KMS-11 (cell line): Measurements from ENCODE around the gene CRLF1.

Source experiments
- H2AFZ ChIP-seq: fragments of 200-600 bp; sonication (generic); 2 replicates; pipeline ENCODE4 v1.6.1; 2016; ENCODE audit warnings: antibody characterized with exemption, mixed run types, low read depth
- H3K27ac ChIP-seq: fragments of 200-600 bp; sonication (generic); 2 replicates; pipeline ENCODE4 v1.6.1; 2016; ENCODE audit warnings: mild to moderate bottlenecking, mixed run types
- H3K27me3 ChIP-seq: fragments of 200-600 bp; sonication (generic); 2 replicates; pipeline ENCODE4 v1.6.1; 2017; ENCODE audit warnings: mild to moderate bottlenecking, low read depth, mixed run types, moderate library complexity; ENCODE audit not compliant: insufficient read depth
- H3K36me3 ChIP-seq: fragments of 200-600 bp; sonication (generic); 2 replicates; pipeline ENCODE4 v1.6.1; 2017; ENCODE audit warnings: mild to moderate bottlenecking, mixed run types; ENCODE audit not compliant: insufficient read depth
- H3K4me1 ChIP-seq: fragments of 200-600 bp; sonication (generic); 2 replicates; pipeline ENCODE4 v1.6.1; 2016; ENCODE audit warnings: mild to moderate bottlenecking, low read depth, mixed run types; ENCODE audit not compliant: poor library complexity, severe bottlenecking
- H3K4me2 ChIP-seq: fragments of 200-600 bp; sonication (generic); 2 replicates; pipeline ENCODE4 v1.7.0; 2016; ENCODE audit warnings: mild to moderate bottlenecking, mixed run types
- H3K4me3 ChIP-seq: fragments of 200-600 bp; sonication (generic); IDR thresholded peaks from 2 replicates; pipeline ENCODE4 v1.6.1; 2017; ENCODE audit warnings: low read depth, low read length, mixed read lengths; ENCODE audit not compliant: insufficient read depth
- H3K79me2 ChIP-seq: fragments of 200-600 bp; sonication (generic); 2 replicates; pipeline ENCODE4 v1.6.1; 2016; ENCODE audit warnings: low read depth, mixed run types; ENCODE audit not compliant: insufficient read depth
- H3K9ac ChIP-seq: fragments of 200-600 bp; sonication (generic); 2 replicates; pipeline ENCODE4 v1.6.1; 2016; ENCODE audit warnings: mild to moderate bottlenecking, mixed run types
- H4K20me1 ChIP-seq: fragments of 200-600 bp; sonication (generic); 2 replicates; pipeline ENCODE4 v1.6.1; 2016; ENCODE audit warnings: mild to moderate bottlenecking, mixed run types; ENCODE audit not compliant: insufficient read depth
- TF ChIP-seq, protein P1 (sequence below): fragments of 200-600 bp; sonication (generic); conservative IDR thresholded peaks from 2 replicates; pipeline ENCODE4 v1.6.1; 2017; ENCODE audit warnings: low read depth, mild to moderate bottlenecking, antibody characterized with exemption, low read length, moderate library complexity, mixed read lengths

CRLF1 gene

GRCh38 chr19:18617562-18617961 lies 11.0 kb upstream of the CRLF1 start:
- Histone ChIP-seq H3K9ac (no peak overlapping the region), H3K27me3 (peaks cover 52% of the 10 kb centered on the region), H3K4me3 (no peak overlapping the region), H3K4me1 (no peaks in the 10 kb centered on the region), H2AFZ (no peak overlapping the region), H3K36me3 (no peaks in the 10 kb centered on the region), H3K79me2 (no peaks in the 10 kb centered on the region), H3K27ac (no peak overlapping the region), H4K20me1 (no peaks in the 10 kb centered on the region), H3K4me2 (no peak overlapping the region)
- TF ChIP-seq, protein P1, sequence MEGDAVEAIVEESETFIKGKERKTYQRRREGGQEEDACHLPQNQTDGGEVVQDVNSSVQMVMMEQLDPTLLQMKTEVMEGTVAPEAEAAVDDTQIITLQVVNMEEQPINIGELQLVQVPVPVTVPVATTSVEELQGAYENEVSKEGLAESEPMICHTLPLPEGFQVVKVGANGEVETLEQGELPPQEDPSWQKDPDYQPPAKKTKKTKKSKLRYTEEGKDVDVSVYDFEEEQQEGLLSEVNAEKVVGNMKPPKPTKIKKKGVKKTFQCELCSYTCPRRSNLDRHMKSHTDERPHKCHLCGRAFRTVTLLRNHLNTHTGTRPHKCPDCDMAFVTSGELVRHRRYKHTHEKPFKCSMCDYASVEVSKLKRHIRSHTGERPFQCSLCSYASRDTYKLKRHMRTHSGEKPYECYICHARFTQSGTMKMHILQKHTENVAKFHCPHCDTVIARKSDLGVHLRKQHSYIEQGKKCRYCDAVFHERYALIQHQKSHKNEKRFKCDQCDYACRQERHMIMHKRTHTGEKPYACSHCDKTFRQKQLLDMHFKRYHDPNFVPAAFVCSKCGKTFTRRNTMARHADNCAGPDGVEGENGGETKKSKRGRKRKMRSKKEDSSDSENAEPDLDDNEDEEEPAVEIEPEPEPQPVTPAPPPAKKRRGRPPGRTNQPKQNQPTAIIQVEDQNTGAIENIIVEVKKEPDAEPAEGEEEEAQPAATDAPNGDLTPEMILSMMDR = no peak

DNA sequence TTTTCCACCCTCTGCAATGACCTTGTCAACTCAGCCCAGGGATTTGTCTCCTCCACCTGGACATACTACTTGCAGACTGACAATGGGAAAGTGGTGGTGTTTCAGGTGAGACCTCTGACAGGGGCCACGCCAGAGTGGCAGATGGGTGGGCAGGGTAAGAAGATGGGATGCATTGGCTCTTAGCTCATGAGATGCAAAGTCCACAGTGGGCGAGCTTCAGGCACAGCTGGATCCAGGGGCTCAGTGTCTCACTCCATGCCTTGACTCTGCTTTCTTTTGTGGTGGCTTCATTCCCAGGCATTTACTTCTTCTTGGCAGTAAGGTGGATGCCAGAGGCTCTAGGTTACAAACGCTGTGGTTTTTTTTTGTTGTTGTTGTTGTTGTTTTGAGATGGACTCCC lies 9.4 kb upstream of the CRLF1 start:
- H4K20me1 ChIP-seq = no peaks in the 10 kb centered on the region
- H3K4me1 ChIP-seq = no peaks in the 10 kb centered on the region
- no peak overlapping the region for H3K27ac ChIP-seq
- H3K9ac ChIP-seq = no peak overlapping the region
- no peak overlapping the region for H3K4me3 ChIP-seq
- peaks cover 66% of the 10 kb centered on the region for H3K27me3 ChIP-seq
- TF ChIP-seq, protein P1 = no peak
- H3K79me2 ChIP-seq = no peaks in the 10 kb centered on the region
- no peaks in the 10 kb centered on the region for H3K36me3 ChIP-seq
- H2AFZ ChIP-seq = no peak overlapping the region
- H3K4me2 ChIP-seq = no peak overlapping the region

DNA sequence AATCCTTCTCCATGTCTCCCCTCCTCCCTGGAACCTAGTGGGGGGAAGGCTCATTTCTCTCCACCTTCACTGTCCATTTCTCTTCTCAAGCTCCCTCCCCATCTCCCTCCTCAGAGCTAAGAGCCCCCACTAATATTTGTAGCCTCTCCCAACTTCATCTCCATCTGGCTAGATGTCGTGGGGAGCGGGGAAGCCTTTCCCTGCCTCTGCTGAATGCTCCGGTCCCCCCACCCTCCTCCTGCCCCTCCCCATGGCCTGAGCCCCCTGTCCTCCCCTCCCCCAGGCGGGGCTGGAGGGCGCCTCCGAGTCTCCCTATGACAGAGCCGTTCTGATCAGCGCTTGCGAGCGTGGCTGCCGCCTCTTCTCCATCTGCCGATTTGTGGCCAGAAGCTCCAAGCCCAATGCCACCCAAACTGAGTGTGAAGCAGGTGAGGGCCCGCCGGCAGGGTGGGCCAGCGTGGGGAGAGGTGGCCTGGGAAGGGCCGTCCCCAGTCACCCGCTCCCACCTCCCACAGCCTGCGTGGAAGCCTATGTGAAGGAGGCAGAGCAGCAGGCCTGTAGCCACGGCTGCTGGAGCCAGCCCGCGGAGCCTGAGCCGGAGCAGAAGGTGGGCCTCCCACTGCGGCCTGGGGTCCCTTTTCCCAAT lies 7.1 kb upstream of the CRLF1 start:
- Histone ChIP-seq H3K79me2 (no peaks in the 10 kb centered on the region), H4K20me1 (no peaks in the 10 kb centered on the region), H3K36me3 (no peaks in the 10 kb centered on the region), H3K4me2 (no peak overlapping the region), H3K4me1 (no peaks in the 10 kb centered on the region), H2AFZ (no peak overlapping the region), H3K4me3 (no peak overlapping the region), H3K27ac (no peak overlapping the region), H3K27me3 (peaks cover 85% of the 10 kb centered on the region), H3K9ac (no peak overlapping the region)
- TF ChIP-seq, protein P1 = no peak

- Histone ChIP-seq H3K4me2 (peak within 1 kb of the TSS; percentile 63; the same call in 1 of the 2 replicates), H3K27me3 (peaks cover 93% of the 10 kb centered on the region), H2AFZ (peak within 1 kb of the TSS; percentile 41), H3K4me1 (no peaks in the 10 kb centered on the region), H3K36me3 (no peaks in the 10 kb centered on the region), H3K4me3 (no peak within 1 kb of the TSS), H3K9ac (no peak within 1 kb of the TSS), H4K20me1 (no peaks in the 10 kb centered on the region), H3K79me2 (no peaks in the 10 kb centered on the region), H3K27ac (no peak within 1 kb of the TSS)
- TF ChIP-seq, protein P1 = no peak
These were observed 6.4 kb upstream of the CRLF1 start, which contains the start of gene TMEM59L for GRCh38 chr19:18612772-18613588. TSS of gene TMEM59L (plus strand) at chr19:18612870. CDS start at chr19:18612959, 89 bp downstream.
